ELF-1 (cell line): ENCODE measurements around the gene MSGN1.

Source experiments
- DNase-seq: peaks from one replicate; pipeline ENCODE4 v3.0.0-alpha.2; 2016; ENCODE audit warnings: low read depth, low spot score

MSGN1 gene, protein sequence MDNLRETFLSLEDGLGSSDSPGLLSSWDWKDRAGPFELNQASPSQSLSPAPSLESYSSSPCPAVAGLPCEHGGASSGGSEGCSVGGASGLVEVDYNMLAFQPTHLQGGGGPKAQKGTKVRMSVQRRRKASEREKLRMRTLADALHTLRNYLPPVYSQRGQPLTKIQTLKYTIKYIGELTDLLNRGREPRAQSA

DNA sequence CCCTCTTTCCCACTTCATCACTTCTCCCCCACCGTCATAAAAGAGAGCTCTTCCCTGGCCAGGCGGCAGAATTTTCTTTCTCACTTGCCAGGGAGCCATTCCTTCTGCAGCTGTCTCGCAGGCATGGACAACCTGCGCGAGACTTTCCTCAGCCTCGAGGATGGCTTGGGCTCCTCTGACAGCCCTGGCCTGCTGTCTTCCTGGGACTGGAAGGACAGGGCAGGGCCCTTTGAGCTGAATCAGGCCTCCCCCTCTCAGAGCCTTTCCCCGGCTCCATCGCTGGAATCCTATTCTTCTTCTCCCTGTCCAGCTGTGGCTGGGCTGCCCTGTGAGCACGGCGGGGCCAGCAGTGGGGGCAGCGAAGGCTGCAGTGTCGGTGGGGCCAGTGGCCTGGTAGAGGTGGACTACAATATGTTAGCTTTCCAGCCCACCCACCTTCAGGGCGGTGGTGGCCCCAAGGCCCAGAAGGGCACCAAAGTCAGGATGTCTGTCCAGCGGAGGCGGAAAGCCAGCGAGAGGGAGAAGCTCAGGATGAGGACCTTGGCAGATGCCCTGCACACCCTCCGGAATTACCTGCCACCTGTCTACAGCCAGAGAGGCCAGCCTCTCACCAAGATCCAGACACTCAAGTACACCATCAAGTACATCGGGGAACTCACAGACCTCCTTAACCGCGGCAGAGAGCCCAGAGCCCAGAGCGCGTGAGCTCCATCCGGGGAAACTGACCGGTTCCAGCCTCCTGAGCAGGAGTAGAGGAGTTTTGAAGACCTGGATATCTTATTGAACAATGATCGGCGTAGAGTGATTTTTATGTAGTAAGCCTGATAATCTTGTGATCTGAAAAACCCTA, at the start of gene MSGN1:
TSS of gene MSGN1 (plus strand) at position 65 of the 850 bp plus-strand sequence. CDS start at position 124, 59 bp downstream.
- DNase-seq: peak; percentile 13

DNA sequence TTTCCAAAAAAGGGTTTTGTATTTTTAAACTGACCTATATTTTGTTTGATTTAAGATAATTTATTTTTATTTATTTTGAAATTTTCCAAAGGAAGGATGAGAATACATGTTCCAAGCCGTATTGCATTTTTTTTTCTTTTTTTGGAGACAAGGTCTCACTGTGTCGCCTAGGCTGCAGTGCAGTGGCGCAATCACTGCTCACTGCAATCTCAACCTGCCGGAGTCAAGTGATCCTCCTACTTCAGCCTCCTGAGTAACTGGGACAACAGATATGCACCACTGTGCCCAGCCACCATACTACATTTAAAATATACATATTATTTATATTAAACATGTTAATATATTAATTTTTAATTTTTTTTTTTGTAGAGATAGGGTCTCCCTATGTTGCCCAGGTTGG, 47.4 kb upstream of the MSGN1 start:
- DNase-seq: no peak

DNA sequence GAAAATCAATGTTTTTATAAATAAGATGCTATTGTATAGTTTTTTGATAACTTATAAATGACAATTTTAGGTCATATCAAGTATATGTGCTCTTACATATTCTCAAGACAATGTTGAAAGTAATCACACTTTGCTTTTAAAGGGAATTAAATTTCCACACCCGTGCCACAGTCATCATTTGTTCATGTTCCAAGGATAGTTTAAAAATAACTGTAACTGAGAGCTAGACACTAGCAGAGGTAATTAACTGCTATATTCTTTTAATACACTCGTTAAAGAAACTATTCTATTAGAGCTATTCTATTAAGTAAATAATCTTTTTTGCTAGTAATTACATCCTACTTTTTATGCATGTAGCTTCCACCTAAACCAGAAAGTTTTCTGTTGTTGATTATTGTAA, 44.3 kb upstream of the MSGN1 start:
- DNase-seq: no peak

DNA sequence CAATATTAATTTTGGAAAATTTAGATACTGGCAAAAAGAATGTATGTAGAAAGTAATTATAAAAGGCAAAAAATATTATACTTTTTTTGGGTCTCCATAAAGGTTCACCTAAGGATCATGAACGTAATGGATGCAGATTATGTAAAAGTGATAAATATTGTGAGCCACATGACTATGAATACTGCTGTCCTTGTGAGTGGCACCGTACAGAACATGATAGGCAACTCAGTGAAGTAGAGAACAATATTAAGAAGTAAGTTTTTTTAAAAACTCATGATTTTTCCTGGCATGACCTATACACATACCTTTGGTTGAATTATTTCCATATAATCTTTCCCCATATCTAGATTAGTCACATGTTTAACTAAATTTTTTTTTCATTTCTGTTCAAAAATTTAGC, 43.7 kb upstream of the MSGN1 start:
- no peak for DNase-seq

DNA sequence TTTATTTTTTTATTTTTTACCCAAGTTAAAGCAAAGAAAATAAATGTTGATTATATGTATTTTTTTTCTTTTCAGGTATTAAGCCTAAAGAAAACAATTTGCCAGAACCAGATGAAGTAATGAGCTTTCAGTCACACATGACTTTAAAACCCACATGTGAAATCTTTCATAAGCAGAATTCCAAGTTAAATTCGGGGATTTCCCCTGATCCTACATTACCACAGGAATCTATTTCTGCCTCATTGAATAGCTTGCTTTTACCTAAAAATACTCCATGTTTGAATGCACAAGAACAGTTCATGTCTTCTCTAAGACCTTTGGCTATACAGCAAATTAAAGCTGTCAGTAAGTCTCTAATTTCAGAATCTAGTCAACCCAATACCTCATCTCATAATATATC, 35.7 kb upstream of the MSGN1 start:
- no peak for DNase-seq

DNA sequence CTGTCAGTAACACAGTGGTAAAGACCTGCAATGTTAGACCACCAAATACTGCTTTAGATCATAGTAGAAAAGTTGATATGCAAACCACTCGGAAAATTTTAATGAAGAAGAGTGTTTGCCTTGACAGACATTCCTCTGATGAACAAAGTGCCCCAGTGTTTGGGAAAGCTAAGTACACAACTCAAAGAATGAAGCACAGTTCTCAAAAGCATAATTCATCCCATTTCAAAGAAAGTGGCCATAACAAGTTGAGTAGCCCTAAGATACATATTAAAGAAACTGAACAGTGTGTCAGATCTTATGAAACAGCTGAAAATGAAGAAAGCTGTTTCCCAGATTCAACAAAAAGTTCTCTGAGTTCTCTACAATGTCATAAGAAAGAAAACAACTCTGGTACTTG, 34.8 kb upstream of the MSGN1 start:
- no peak for DNase-seq

DNA sequence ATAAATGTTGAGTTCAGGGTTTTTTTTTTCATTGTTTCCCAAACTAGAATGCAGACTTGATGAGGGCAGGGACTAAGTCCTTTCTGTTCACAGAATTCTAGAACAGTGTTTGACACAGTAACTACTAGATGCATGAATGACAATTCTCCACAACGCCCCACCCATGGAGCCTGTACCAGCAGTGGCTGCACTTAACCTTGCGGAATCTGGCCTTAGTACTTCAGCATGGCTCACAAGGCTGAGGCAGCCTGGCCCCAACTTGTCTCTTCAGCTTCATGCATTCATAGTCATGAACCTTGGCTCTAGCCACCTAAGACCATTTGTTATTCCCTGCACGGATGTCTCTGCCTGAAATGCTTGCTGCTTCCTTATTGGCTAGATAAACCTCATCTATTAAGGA, 29.5 kb upstream of the MSGN1 start:
- DNase-seq: no peak

DNA sequence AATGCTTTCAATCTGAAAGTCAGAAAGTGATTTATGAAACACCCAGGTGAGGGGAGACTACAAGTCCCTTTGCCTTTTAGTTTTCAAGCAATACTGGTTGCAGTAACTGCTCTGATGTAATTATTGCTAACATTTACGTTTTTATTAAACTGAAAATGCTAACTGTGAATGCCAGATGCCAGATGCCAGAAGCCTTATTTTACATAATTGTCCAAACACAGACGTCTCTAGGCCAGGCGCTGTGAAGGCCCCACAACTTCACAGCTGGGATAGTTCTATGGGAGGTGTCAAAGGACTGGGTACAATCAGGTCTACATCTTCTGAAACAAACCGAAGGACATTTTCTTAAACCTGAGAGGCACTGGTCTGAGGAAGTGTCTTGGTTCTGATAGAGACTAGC, 27.5 kb upstream of the MSGN1 start:
- no peak for DNase-seq

DNA sequence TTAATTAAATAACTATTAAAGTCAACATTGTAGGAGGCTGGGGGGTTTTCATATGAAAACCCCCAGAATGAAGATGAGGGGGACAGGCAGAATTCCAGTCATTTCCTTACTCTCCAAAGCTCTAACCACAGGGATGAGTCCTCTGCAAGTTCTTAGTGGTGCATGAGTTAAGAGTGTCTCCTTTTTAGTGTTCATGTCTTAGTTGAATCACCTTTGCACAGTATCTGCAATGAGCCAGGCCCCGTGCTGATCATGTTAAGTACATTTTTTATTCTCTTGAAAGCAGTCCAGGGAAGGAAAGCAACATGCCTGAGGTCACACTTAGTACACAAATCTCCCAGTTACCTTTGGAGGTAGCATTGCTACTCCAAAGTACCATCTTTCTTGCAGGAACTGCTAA, 25.7 kb upstream of the MSGN1 start:
- no peak for DNase-seq

DNA sequence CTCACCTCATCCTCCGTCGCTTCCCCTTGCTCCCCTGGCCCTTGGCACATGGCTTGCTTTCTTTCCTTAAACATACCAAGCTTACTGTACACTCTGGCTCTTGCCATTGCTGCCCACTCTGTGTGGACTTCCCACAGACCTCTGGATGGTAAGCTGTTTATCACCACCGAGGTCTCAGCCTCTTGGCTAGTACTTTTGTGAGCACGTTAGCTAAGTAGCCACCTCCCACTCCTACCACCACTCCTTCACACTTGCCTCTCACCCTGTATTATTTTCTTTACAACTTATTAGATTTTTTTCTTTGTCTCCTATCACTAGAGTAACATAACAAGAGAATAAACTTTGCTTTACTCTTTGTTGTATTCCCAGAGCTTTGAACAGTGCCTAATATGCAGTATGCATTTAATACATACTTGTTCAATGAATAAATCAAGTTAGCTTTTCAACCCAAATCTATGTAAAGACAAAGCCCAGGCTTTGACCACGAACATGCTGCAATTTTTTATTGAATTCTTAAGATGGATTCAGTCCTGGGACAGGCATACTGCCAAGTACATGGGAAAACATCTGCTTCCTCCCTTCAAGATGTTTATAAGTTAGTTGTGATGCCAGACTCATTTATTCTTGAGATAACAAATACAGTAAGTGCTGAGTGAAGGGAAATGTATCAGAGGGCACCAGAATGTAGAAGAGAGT, 25.0 kb upstream of the MSGN1 start:
- DNase-seq: no peak

DNA sequence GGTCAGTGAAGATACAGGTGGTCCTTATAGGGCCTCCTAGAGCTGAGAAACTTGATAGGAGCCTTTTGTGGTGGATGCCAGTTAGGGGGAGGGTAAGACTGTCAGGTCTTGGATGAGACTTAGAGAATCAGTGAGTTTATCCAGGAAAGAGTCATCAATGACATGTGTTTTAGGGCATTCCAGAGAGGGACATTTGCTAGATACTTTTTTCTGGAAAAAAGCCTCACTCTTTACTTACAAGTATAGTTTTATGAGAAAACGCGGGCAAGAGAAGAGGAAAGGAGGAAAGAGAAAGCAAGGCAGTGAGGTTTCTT, 24.5 kb upstream of the MSGN1 start:
- no peak for DNase-seq

DNA sequence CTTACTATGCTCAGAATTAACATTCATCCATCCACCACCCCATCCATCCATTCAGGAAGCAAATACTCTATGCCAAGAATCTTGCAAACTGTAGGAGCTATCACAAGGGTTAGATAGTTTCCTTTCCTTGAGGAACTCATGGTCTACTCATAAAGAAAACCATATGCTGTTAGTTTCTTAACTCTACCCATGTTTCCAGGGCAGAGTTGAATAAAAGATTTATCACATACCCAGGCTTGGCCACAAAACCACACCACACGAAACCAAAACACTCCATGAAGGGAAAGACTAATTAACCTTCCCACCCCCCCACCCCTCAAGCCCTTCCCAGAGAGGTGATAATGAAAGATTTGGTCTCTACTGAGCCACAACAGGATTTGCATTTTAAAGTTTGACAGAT, 23.7 kb upstream of the MSGN1 start:
- DNase-seq: no peak

DNA sequence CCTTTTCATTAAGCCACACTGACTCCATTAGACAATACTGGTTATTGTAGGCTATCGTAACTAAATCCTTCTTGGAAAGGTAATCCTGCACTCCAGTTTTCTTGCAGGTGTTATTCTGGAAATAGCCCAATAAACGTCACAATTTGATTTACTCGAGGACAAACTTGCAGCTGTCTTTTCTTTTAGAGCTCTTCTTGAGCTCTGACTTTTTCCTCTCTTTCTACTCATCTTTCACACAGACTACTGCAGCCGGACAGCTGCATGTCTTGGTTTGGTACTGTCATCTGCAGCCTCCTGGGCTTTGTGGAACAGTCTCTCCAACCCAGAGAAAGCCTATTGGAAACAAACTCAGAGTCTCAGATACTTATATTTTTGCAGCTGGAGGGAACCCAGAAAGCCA, 23.0 kb upstream of the MSGN1 start:
- no peak for DNase-seq

DNA sequence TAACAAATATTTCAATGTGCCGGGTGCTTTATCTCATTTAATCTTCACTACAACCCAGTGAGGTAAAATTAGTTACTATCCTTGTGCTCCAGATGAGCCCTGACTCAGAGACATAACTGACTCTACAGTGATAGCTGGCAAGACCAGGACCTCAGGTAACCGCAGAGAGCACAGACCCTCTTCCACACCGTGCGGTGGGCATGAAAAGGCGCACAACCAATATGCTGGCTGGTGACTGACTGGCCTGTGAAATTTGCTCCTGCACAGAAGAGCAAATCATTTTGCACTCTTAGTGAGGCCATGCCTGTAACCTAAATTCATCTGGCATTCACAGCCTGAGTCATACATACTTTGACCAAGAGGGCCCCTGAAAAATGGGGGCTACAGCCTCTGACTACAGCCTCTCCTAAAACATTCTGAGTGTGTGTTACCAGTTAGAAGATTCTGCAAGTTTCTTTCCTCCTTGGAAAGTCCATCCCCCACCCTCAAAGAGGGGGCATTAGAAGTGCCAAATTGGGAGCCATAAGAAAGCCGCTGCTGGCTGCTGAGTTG, 22.4 kb upstream of the MSGN1 start:
- DNase-seq: no peak

DNA sequence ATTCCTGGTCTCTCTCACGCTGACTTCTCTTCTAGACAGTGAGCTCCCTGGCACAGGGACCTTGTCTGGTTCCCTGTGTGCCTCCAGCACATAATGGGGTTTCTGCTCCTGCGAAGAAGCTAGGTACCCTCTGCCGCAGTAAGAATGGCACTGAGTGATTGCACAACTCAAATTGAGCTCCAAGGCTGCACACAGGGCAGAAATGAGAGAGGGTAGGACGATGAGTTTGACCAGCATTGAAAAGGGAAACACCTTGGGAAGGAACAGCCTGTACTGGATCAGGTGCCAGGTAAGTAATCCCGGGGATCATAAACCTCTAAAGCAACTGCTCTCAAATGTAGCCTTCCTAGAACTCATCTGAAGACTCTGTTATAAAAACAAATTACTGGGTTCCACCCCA, 21.0 kb upstream of the MSGN1 start:
- no peak for DNase-seq

DNA sequence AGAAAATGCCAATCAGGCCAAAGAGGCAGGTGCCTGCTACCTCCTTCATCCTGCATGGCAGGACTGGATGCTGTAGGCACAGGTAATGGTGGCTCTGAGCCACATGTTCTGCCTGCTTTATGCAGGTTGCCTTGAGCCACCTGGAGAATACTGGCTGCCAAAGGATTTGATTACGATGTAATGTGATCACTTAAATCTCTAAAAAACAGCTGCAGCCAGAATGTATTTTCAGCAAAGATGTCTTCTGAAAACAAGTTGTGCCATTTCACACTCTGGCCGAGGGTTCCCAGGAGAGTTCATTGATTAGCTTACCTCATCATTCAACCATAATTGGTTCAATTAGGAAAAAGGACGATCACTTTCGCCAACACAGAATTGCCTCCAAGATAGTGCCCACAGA, 17.9 kb upstream of the MSGN1 start:
- no peak for DNase-seq

DNA sequence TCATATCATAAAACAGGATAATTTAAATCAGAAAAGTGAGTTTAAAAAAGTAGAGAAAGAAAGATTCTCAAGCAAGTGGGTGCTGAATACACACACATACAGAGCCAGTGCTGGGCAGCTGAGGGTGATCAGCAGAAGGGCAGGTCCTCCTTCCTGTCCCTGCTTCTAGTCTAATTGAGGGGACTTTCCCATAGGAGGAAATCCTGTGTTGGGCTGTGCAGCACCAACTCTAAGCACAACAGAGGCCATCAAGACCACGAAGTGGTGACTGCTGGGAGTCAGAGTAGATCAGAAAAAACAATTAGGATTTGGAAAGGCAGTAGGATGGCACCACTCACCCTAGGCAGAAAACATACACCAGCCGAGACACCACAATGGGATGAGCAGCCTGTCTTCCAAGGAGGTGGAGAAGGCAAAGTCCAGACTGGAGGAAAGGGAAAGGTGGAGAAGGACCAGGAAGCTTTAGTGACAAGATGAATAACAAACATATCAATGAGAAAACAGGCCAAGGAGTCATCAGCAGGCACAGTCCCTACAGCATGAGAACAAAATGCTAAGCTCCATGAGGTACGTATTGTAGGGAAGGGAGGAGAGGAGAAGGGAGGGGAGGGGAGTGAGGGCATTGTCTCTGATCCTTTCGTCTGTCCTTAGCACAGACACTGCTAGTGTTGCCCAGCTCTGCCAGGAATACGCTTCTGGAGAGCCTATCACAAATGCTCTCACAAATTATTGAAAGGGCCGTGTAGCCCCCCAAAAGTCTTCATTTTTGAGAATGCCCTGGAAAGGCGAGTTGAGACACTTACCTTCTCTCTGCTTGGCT, 16.7 kb upstream of the MSGN1 start:
- no peak for DNase-seq

DNA sequence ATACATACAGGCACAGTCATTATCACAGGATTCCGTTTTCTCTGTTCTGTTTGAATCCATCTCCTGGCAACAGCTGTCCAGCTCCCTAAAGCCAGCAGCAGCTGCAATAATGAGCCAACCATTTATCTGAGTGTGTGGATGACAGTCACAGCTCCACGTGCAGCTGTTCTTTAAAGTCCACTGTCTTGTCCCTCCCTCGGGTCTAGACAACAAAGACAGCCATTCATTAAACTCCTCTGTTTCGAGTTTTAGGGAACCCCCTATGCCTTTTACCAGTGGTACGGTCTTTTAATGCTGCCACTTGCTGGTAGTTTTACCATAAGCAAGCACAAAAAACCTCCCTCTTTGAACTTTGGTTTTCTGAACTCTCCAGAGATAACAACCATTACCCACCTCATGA, 16.0 kb upstream of the MSGN1 start:
- DNase-seq: no peak

DNA sequence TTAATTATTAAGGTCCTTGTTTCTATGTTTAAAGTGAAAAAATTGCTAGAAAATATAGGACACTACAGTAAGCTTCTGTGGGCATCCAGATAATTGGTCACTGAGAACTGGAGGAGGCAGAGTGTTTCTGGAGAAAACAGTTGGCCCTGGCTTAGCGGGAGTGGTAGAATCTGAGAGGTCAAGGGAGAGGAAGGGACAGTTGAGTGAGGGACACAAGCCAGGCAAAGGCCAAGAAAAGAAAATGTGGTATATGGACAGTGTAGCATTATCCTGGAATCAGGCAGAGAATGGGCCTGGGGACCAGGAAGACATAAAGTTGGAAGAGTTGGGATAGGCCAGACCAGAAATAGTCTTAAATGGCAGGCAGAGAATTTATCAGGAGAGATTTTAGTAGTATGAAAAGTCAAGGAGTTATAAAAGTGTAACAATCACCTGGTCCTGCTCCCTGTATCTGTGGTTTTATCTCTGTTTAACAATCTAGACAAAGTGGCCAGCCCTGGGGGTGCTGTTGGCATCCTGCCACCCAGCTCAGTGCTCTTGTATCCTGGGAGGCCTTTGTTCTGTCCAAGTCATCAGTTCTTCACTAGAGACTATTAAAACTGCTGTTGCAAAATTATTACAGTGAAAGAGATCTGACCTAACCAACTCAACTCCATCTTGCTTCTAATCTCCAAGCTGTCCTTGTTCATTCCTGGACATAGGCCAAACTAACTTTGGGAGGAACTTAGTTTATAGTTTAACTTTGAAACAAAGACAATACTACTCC, 15.4 kb upstream of the MSGN1 start:
- no peak for DNase-seq

DNA sequence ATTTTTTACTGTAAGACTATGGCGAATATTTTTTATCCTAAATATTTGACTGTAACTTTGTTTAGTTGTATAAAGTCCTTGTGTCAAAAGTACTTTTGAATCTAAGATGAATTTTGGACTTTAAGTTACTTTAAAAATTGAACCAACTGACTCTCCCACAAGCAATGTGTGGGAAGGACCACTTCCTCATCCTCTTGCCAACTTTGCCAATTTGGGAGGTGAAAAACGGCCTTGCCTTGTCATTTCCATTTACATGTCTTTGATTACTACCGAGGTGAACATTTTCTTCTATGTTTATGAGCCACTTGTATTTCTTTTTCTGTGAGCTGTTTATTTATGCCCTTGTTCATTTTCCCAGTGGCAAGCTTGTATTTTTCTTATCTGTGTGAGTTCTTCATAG, 12.8 kb upstream of the MSGN1 start:
- no peak for DNase-seq

DNA sequence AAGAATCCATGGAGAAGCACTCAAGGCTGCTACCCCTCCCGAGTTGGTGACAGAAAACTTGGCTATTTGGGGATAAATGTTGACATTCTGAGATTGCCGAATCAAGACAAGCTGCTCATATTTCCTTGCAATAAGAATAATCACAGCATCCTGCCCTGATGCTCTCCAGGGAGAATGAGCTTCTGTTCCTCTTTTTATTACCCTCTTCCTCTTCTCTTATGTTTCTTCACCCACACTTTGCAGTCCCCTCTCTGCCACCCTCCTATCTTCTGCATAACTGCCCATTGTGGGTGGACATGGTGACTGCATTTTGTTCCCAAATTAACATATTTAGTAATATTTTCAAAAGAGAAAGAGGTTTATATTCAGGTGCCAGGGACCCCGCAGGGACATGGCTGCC, 11.9 kb upstream of the MSGN1 start:
- DNase-seq: no peak
